A673 (cell line): ENCODE results near the gene CREM.

Experiments
- CTCF ChIP-seq: fragments of 300-800, 200-600 bp; sonication (generic); conservative IDR thresholded peaks from 2 replicates; pipeline ENCODE4 v1.5.1; 2017; ENCODE audit warnings: low read depth, mild to moderate bottlenecking, antibody characterized with exemption, low read length, moderate library complexity, mixed read lengths
- EZH2 ChIP-seq: fragments of 200-600 bp; sonication (generic); IDR thresholded peaks from 2 replicates; pipeline ENCODE4 v1.6.1; 2017; ENCODE audit warnings: borderline replicate concordance, low read depth, mild to moderate bottlenecking, mixed read lengths, antibody characterized with exemption, low read length; ENCODE audit not compliant: poor library complexity, severe bottlenecking

GRCh38 chr10:35127289-35127891 lies 744 bp downstream of the CREM start:
- no peak for TF ChIP-seq CTCF
- TF ChIP-seq EZH2 = no peak
